HG03095 (cell line): ENCODE data around the gene COQ7.

Source experiments
- ATAC-seq: cut with Tn5 transposase; IDR thresholded peaks from one replicate; pipeline ENCODE4 v1.9.1; 2021; ENCODE audit warnings: moderate library complexity; ENCODE audit not compliant: unreplicated experiment

The COQ7 gene

GRCh38 chr16:19085679-19086200 lies 18.3 kb downstream of the COQ7 start:
- ATAC-seq, result no peak

- ATAC-seq, result peak; percentile 74
These were observed 19.1 kb downstream of the COQ7 start for GRCh38 chr16:19086322-19087199.

- no peak for ATAC-seq
These were observed 21.0 kb downstream of the COQ7 start for GRCh38 chr16:19088341-19088916.

- ATAC-seq, result no peak
These were observed 22.1 kb downstream of the COQ7 start for GRCh38 chr16:19089410-19089955.

GRCh38 chr16:19090916-19091315 lies 23.5 kb downstream of the COQ7 start:
- ATAC-seq, result no peak

DNA sequence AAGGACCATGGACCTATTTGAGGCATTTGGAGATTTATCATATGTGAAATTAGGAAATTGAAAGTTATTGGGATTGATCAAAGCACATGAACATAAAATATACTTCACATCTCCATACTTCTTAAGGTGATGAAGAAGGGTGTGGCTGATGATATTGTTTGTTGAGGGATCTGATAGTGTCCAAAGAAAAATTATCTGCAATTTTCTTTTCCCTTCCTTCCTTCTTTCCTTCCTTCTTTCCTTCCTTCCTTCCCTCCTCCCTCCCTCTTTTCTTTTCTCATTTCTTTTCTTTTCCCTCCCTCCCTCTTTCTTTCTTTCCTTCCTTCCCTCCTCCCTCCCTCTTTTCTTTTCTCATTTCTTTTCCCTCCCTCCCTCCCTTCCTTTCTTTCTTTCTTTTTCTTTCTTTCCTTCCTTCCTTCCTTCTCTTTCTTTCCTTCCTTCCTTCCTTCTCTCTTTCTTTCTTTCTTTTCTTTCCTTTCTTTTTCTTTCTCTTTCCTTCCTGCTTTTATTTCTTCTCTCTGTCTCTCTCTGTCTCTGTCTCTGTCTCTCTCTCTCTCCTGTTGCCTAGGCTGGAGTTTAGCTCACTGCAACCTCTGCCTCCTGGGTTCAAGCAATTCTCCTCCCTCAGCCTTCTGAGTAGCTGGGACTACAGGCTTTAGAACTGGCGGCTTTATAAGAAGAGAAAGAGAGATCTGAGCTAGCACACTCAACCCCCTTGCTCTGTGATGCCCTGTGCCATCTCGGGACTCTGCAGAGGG lies 25.4 kb downstream of the COQ7 start:
- ATAC-seq, result no peak

GRCh38 chr16:19093631-19094541 lies 26.5 kb downstream of the COQ7 start:
- ATAC-seq, result no peak

- no peak for ATAC-seq
These were observed 27.3 kb downstream of the COQ7 start for GRCh38 chr16:19094542-19095365.

DNA sequence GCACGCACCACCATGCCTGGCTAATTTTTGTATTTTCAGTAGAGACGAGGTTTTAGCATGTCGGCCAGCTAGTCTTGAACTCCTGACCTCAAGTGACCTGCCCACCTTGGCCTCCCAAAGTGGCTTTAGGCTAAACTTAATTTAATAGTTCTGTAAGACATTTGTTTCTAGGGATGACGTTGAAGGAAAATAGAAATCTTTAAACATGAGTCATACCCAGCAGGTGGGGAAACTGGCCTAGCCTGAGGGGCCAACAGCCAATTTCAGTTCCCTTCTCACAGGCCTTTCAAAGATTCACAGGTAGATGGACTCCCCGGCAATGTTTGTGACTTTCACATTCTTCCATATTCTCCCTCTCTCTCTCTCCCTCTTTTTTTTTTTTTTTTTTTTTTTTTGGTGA lies 28.2 kb downstream of the COQ7 start:
- ATAC-seq, result no peak

GRCh38 chr16:19098173-19098572 lies 30.8 kb downstream of the COQ7 start:
- no peak for ATAC-seq

- no peak for ATAC-seq
These were observed 34.9 kb downstream of the COQ7 start for GRCh38 chr16:19102187-19102872.

- no peak for ATAC-seq
These were observed 37.2 kb downstream of the COQ7 start for GRCh38 chr16:19104607-19105006.

GRCh38 chr16:19105131-19105530 lies 37.7 kb downstream of the COQ7 start:
- no peak for ATAC-seq

GRCh38 chr16:19105891-19106624 lies 38.6 kb downstream of the COQ7 start:
- no peak for ATAC-seq

DNA sequence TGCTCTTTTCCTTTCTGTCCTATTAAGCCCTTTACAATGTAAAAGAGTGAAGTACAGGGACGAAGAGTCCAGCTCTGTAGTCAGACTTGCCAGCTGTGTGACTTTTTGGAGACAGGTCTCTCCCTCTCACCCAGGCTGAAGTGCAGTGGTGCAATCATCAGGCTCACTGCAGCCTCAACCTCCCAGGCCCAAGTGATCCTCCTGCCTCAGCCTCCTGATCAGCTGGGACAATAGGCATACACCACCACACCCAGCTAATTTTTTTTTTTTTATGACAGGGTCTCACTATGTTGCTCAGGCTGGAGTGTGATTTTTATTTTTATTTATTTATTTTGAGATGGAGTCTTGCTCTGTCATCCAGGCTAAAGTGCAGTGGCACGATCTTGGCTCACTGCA lies 39.2 kb downstream of the COQ7 start:
- no peak for ATAC-seq

DNA sequence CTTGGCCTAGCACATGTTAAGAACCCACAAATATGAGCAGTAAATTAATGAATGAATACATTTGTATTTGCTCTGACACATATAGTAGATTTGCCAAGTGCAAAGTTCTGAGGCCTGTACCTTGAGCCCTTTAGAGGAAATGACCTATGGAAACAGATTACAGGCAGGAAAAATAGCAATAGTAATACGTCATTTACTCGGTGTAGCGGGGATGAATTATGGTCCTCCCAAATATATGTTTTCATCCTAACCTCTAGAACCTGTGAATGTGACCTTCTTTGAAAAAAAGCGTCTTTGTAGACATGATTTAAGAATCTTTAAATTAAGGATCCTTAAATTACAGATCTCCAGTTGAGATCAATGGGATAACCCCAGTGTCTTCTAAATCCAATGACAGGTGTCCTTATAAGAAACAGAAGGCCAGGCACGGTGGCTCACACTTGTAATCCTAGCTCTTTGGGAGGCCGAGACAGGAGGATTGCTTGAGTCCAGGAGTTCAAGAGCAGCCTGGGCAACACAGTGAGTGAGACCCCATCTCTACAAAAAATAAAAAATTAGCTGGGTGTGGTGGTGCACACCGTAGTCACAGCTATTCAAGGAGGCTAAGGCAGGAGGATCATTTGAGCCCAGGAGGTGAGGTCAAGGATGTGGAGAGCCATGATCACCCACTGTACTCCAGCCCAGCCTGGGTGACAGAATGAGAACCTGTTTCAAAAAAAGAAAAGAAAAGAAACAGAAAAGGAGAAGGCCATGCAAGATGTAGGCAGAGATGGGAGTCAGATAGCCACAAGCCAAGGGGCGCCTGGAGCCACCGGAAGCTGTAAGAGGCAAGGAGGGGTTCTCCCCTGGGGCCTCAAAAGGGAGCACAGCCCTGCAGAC lies 41.2 kb downstream of the COQ7 start:
- ATAC-seq, result no peak

DNA sequence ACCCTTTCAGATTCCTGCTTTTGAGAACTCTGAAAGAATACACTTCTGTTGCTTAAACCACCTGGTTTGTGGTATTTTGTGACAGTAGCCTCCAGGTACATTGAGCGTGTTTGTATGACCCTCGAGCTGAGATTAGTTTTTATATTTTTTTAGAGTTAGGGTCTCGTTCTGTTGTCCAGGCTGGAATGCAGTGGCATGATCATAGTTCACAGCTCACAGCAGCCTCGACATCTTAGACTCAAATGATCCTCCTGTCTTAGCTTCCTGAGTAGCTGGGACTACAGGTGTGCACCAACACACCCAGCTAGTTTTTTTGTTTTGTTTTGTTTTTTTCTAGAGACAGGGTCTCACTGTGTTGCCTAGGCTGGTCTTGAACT lies 41.9 kb downstream of the COQ7 start:
- ATAC-seq, result no peak
